Measurements from ENCODE around the gene FBXL7.

DNA sequence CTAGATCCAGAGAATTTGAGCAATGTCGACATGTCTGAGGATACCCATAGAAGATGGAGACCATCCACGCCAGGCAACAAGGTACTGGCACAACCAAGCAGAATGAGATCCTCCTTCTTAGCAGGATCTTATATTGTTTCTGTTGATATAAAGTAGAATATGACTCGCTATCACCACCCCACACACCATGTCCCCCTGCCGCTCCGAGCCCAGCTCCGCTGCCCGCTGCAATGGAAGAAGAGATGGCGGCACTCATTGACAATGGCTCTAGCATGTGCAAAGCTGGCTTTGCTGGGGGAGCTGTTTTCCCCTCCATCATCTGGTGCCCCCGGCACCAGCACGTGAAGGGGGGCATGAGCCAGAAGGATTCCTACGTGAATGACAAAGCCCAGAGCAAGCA, 49.5 kb upstream of the FBXL7 start:
- TF ChIP-seq EP300 (IDR thresholded peaks at IDR 0.05) (no peak), POLR2AphosphoS5 (IDR thresholded peaks at IDR 0.05) (no peak), POLR2A (IDR thresholded peaks at IDR 0.05) (no peak)
- TF ChIP-seq, protein P1, sequence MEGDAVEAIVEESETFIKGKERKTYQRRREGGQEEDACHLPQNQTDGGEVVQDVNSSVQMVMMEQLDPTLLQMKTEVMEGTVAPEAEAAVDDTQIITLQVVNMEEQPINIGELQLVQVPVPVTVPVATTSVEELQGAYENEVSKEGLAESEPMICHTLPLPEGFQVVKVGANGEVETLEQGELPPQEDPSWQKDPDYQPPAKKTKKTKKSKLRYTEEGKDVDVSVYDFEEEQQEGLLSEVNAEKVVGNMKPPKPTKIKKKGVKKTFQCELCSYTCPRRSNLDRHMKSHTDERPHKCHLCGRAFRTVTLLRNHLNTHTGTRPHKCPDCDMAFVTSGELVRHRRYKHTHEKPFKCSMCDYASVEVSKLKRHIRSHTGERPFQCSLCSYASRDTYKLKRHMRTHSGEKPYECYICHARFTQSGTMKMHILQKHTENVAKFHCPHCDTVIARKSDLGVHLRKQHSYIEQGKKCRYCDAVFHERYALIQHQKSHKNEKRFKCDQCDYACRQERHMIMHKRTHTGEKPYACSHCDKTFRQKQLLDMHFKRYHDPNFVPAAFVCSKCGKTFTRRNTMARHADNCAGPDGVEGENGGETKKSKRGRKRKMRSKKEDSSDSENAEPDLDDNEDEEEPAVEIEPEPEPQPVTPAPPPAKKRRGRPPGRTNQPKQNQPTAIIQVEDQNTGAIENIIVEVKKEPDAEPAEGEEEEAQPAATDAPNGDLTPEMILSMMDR (IDR thresholded peaks at IDR 0.05): no peak
